ENCODE results near the gene ABCG2. TPM values are rescaled to one million over a fixed set of nuclear protein-coding genes. Genes with fewer than 3 reads are reported as not detected.

ABCG2 gene
- total RNA-seq, 1 experiment from 2014 or later: 0.12 TPM

DNA sequence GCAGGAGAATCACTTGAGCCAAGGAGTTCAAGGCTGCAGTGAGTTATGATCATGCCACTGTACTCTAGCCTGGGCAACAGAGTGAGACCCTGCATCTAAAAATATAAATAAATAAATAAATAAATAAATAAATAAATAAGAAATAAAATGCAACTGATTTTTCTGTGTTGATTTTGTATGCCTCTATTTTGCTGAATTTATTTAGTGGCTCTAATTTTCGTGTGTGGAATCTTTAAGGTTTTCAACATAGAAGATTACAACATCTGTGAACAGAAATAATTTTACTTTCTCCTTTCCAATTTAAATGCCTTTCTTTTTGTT lies 30.9 kb upstream of the ABCG2 start:
- BruUV-seq (replicated peaks): no TSS peak
- TF ChIP-seq, protein P1, sequence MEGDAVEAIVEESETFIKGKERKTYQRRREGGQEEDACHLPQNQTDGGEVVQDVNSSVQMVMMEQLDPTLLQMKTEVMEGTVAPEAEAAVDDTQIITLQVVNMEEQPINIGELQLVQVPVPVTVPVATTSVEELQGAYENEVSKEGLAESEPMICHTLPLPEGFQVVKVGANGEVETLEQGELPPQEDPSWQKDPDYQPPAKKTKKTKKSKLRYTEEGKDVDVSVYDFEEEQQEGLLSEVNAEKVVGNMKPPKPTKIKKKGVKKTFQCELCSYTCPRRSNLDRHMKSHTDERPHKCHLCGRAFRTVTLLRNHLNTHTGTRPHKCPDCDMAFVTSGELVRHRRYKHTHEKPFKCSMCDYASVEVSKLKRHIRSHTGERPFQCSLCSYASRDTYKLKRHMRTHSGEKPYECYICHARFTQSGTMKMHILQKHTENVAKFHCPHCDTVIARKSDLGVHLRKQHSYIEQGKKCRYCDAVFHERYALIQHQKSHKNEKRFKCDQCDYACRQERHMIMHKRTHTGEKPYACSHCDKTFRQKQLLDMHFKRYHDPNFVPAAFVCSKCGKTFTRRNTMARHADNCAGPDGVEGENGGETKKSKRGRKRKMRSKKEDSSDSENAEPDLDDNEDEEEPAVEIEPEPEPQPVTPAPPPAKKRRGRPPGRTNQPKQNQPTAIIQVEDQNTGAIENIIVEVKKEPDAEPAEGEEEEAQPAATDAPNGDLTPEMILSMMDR (IDR thresholded peaks at IDR 0.05; ENCODE audit: unreplicated experiment): no peak
- CTCF ChIA-PET: interaction anchor here (1.1 kb wide), 1 partner anchor 326 kb away, joined by 4 read pairs; no protein-coding TSS in a partner anchor
- no peaks in the 10 kb centered on the region for H3K27me3 Mint-ChIP-seq (ENCODE audit: insufficient read depth, unreplicated experiment)
- no peak overlapping the region for H3K27ac Mint-ChIP-seq (ENCODE audit: low read depth, unreplicated experiment)
- intact Hi-C loops (cut with micrococcal nuclease): no loop called here
- DNase-seq (ENCODE audit: unreplicated experiment): no peak
- POLR2A ChIA-PET: interaction anchor here (1.1 kb wide), 1 partner anchor 10 kb away, joined by 3 read pairs; no protein-coding TSS in a partner anchor
- H3K36me3 Mint-ChIP-seq (ENCODE audit: insufficient read depth, unreplicated experiment): no peaks in the 10 kb centered on the region
- H3K9me3 Mint-ChIP-seq (ENCODE audit: unreplicated experiment): no peaks in the 10 kb centered on the region
- H3K4me1 Mint-ChIP-seq (ENCODE audit: insufficient read depth, unreplicated experiment): no peaks in the 10 kb centered on the region
- H3K4me3 Mint-ChIP-seq (ENCODE audit: unreplicated experiment): no peak overlapping the region

DNA sequence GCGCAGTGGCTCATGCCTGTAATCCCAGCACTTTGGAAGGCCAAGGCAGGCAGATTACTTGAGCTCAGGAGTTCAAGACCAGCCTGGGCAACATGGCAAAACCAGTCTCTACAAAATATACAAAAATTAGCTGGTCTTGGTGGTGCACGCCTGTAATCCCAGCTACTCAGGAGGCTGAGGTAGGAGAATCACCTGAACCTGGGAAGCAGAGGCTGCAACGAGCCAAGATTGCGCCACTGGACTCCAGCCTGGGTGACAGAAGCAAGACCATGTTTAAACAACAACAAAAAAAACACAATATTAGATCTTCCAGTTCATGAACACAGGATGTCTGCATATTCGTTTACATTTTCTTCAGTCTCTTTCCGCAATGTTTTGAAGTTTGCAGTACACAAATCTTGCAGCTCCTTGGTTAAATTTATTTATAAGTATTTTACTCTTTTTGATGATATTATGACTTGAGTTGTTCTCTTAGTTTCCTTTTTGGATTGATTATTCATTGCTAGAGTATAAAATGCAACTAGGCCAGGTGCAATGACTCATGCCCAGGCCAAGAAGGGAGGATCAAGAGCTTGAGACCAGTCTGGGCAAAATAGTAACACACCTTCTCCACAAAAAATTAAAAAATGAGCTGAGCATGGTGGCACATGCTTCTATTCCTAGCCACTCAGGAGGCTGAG lies 30.4 kb upstream of the ABCG2 start:
- DNase-seq (ENCODE audit: unreplicated experiment): no peak
- intact Hi-C loops (cut with micrococcal nuclease): no loop called here
- TF ChIP-seq, protein P1 (IDR thresholded peaks at IDR 0.05; ENCODE audit: unreplicated experiment): no peak
- H3K4me1 Mint-ChIP-seq (ENCODE audit: insufficient read depth, unreplicated experiment): no peaks in the 10 kb centered on the region
- H3K36me3 Mint-ChIP-seq (ENCODE audit: insufficient read depth, unreplicated experiment): no peaks in the 10 kb centered on the region
- H3K9me3 Mint-ChIP-seq (ENCODE audit: unreplicated experiment): no peaks in the 10 kb centered on the region
- H3K27me3 Mint-ChIP-seq (ENCODE audit: insufficient read depth, unreplicated experiment): no peaks in the 10 kb centered on the region
- no peak overlapping the region for H3K4me3 Mint-ChIP-seq (ENCODE audit: unreplicated experiment)
- CTCF ChIA-PET: interaction anchor here (0.5 to 1.1 kb wide), 3 partner anchors 137 to 326 kb away, joined by 3 to 4 read pairs (median 3); no protein-coding TSS in a partner anchor
- no peak overlapping the region for H3K27ac Mint-ChIP-seq (ENCODE audit: low read depth, unreplicated experiment)
- BruUV-seq (replicated peaks): no TSS peak
- POLR2A ChIA-PET: interaction anchor here (0.7 to 1.1 kb wide), 2 partner anchors 9 to 152 kb away, joined by 3 read pairs; no protein-coding TSS in a partner anchor

GRCh38 chr4:88187766-88188165 lies 29.3 kb upstream of the ABCG2 start:
- Mint-ChIP-seq H3K4me1 (ENCODE audit: insufficient read depth, unreplicated experiment) (no peaks in the 10 kb centered on the region), H3K9me3 (ENCODE audit: unreplicated experiment) (no peaks in the 10 kb centered on the region), H3K27me3 (ENCODE audit: insufficient read depth, unreplicated experiment) (no peaks in the 10 kb centered on the region), H3K36me3 (ENCODE audit: insufficient read depth, unreplicated experiment) (no peaks in the 10 kb centered on the region), H3K4me3 (ENCODE audit: unreplicated experiment) (no peak overlapping the region), H3K27ac (ENCODE audit: low read depth, unreplicated experiment) (no peak overlapping the region)
- intact Hi-C loops (cut with micrococcal nuclease): no loop called here
- TF ChIP-seq, protein P1 (IDR thresholded peaks at IDR 0.05; ENCODE audit: unreplicated experiment): no peak
- DNase-seq (ENCODE audit: unreplicated experiment): no peak
- no TSS peak for BruUV-seq (replicated peaks)
- ChIA-PET CTCF (no interaction called here), POLR2A (no interaction called here)

DNA sequence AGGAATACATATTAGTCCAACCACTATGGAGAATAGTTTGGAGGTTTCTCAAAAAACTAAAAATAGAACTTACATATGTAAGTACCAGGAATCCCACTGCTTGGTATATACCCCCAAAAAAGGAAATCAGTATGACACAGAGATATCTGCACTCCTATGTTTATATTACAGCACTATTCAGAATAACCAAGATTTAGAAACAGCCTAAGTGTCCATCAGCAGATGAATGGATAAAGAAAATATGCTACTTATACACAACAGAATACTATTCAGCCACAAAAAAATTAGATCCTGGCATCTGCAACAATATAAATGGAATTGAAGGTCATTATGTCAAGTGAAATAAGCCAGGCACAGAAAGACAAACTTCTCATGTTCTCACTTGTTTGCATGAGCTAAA lies 27.5 kb upstream of the ABCG2 start:
- DNase-seq (ENCODE audit: unreplicated experiment): no peak
- no peak overlapping the region for H3K4me3 Mint-ChIP-seq (ENCODE audit: unreplicated experiment)
- H3K36me3 Mint-ChIP-seq (ENCODE audit: insufficient read depth, unreplicated experiment): no peaks in the 10 kb centered on the region
- no peaks in the 10 kb centered on the region for H3K27me3 Mint-ChIP-seq (ENCODE audit: insufficient read depth, unreplicated experiment)
- intact Hi-C loops (cut with micrococcal nuclease): no loop called here
- no TSS peak for BruUV-seq (replicated peaks)
- no peaks in the 10 kb centered on the region for H3K9me3 Mint-ChIP-seq (ENCODE audit: unreplicated experiment)
- CTCF ChIA-PET: no interaction called here
- no peaks in the 10 kb centered on the region for H3K4me1 Mint-ChIP-seq (ENCODE audit: insufficient read depth, unreplicated experiment)
- POLR2A ChIA-PET: no interaction called here
- TF ChIP-seq, protein P1 (IDR thresholded peaks at IDR 0.05; ENCODE audit: unreplicated experiment): no peak
- no peak overlapping the region for H3K27ac Mint-ChIP-seq (ENCODE audit: low read depth, unreplicated experiment)
